ENCODE data around the gene PSD2. TPM values are rescaled to one million over a fixed set of nuclear protein-coding genes. Genes with fewer than 3 reads are reported as not detected.

PSD2 gene
- polyA plus RNA-seq: under 1 TPM; 0.02 to 0.04 TPM

- Histone ChIP-seq H3K4me1 (ENCODE audit: control insufficient read depth in 2 of 2, insufficient read depth in 2 of 2, low read length in 1 of 2) (peaks cover 0 to 4% of the 10 kb centered on the region in 2 donors), H3K27me3 (ENCODE audit: control insufficient read depth in 1 of 2, insufficient read depth in 2 of 2, low read length in 2 of 2) (peaks cover 0 to 17% of the 10 kb centered on the region in 2 donors), H3K9me3 (ENCODE audit: control insufficient read depth in 2 of 2, insufficient read depth in 1 of 2, low read depth in 1 of 2, low read length in 1 of 2) (no peaks in the 10 kb centered on the region), H3K36me3 (ENCODE audit: control insufficient read depth in 2 of 2, insufficient read depth in 2 of 2, low read length in 1 of 2) (no peaks in the 10 kb centered on the region), H3K4me3 (ENCODE audit: low read depth in 1 of 2, low read length in 2 of 2) (peak within 1 kb of the TSS; percentile 31 to 35), H3K27ac (ENCODE audit: low read depth in 2 of 2, low read length in 1 of 2) (no peak within 1 kb of the TSS)
- 3 to 4% methylated on average over 42 to 83 of the region's 83 CpGs for WGBS, 2 donors
Measured at GRCh38 chr5:139795074-139796001, at the start of gene PSD2. Gene PSD2 (plus strand): TSS chr5:139795808. CDS start chr5:139809441, 13,633 bp downstream.

- H3K4me3 ChIP-seq (ENCODE audit: low read depth in 1 of 2, low read length in 2 of 2): peak overlapping the region; percentile 20 to 28
- WGBS, 2 donors: 2 to 4% methylated on average over 33 to 44 of the region's 44 CpGs
- H3K4me1 ChIP-seq (ENCODE audit: control insufficient read depth in 2 of 2, insufficient read depth in 2 of 2, low read length in 1 of 2): peaks cover 10 to 17% of the 10 kb centered on the region in 2 donors
- H3K36me3 ChIP-seq (ENCODE audit: control insufficient read depth in 2 of 2, insufficient read depth in 2 of 2, low read length in 1 of 2): no peaks in the 10 kb centered on the region
- H3K9me3 ChIP-seq (ENCODE audit: control insufficient read depth in 2 of 2, insufficient read depth in 1 of 2, low read depth in 1 of 2, low read length in 1 of 2): no peaks in the 10 kb centered on the region
- no peaks in the 10 kb centered on the region for H3K27me3 ChIP-seq (ENCODE audit: control insufficient read depth in 1 of 2, insufficient read depth in 2 of 2, low read length in 2 of 2)
- H3K27ac ChIP-seq (ENCODE audit: low read depth in 2 of 2, low read length in 1 of 2): no peak overlapping the region
Measured at GRCh38 chr5:139746691-139747582, 48.7 kb upstream of the PSD2 start.

- Histone ChIP-seq H3K27ac (ENCODE audit: low read depth in 2 of 2, low read length in 1 of 2) (no peak overlapping the region), H3K9me3 (ENCODE audit: control insufficient read depth in 2 of 2, insufficient read depth in 1 of 2, low read depth in 1 of 2, low read length in 1 of 2) (no peaks in the 10 kb centered on the region), H3K36me3 (ENCODE audit: control insufficient read depth in 2 of 2, insufficient read depth in 2 of 2, low read length in 1 of 2) (no peaks in the 10 kb centered on the region), H3K4me3 (ENCODE audit: low read depth in 1 of 2, low read length in 2 of 2) (peak overlapping the region; percentile 21 to 29), H3K4me1 (ENCODE audit: control insufficient read depth in 2 of 2, insufficient read depth in 2 of 2, low read length in 1 of 2) (peaks cover 10 to 17% of the 10 kb centered on the region in 2 donors), H3K27me3 (ENCODE audit: control insufficient read depth in 1 of 2, insufficient read depth in 2 of 2, low read length in 2 of 2) (no peaks in the 10 kb centered on the region)
- WGBS, 2 donors: 2 to 3% methylated on average over 54 to 60 of the region's 60 CpGs
Measured at GRCh38 chr5:139747583-139748504, 47.8 kb upstream of the PSD2 start.

- Histone ChIP-seq H3K9me3 (ENCODE audit: control insufficient read depth in 2 of 2, insufficient read depth in 1 of 2, low read depth in 1 of 2, low read length in 1 of 2) (no peaks in the 10 kb centered on the region), H3K4me1 (ENCODE audit: control insufficient read depth in 2 of 2, insufficient read depth in 2 of 2, low read length in 1 of 2) (peaks cover 10 to 17% of the 10 kb centered on the region in 2 donors), H3K36me3 (ENCODE audit: control insufficient read depth in 2 of 2, insufficient read depth in 2 of 2, low read length in 1 of 2) (no peaks in the 10 kb centered on the region), H3K4me3 (ENCODE audit: low read depth in 1 of 2, low read length in 2 of 2) (no peak overlapping the region), H3K27me3 (ENCODE audit: control insufficient read depth in 1 of 2, insufficient read depth in 2 of 2, low read length in 2 of 2) (no peaks in the 10 kb centered on the region), H3K27ac (ENCODE audit: low read depth in 2 of 2, low read length in 1 of 2) (no peak overlapping the region)
- whole genome bisulfite sequencing, 2 donors: 29 to 39% methylated on average over 27 of the region's 27 CpGs
Measured at GRCh38 chr5:139748505-139748826, 47.1 kb upstream of the PSD2 start.

DNA sequence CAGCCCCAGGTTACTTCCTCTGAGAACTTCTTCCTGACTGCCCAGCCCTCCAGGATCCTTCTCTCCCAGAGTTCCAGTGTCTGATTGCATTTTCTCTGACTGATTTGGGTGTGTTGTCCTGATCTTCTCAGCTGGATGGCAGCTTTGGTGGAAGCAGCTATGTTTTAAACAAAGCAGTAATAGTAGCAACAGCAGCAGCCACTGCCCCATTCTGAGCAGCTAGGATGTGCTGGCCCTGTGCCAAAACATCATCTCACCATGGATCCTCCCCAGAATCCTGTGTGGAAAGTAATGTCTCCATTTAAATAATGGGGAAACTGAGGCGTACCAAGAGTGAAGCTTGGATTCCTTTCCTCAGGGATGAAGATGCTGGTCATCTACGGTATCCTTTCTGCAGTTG, 46.4 kb upstream of the PSD2 start:
- H3K4me3 ChIP-seq (ENCODE audit: low read depth in 1 of 2, low read length in 2 of 2): no peak overlapping the region
- H3K27ac ChIP-seq (ENCODE audit: low read depth in 2 of 2, low read length in 1 of 2): no peak overlapping the region
- WGBS, 2 donors: 96 to 98% methylated on average over 2 of the region's 2 CpGs
- H3K9me3 ChIP-seq (ENCODE audit: control insufficient read depth in 2 of 2, insufficient read depth in 1 of 2, low read depth in 1 of 2, low read length in 1 of 2): no peaks in the 10 kb centered on the region
- H3K27me3 ChIP-seq (ENCODE audit: control insufficient read depth in 1 of 2, insufficient read depth in 2 of 2, low read length in 2 of 2): no peaks in the 10 kb centered on the region
- H3K4me1 ChIP-seq (ENCODE audit: control insufficient read depth in 2 of 2, insufficient read depth in 2 of 2, low read length in 1 of 2): peaks cover 10 to 17% of the 10 kb centered on the region in 2 donors
- H3K36me3 ChIP-seq (ENCODE audit: control insufficient read depth in 2 of 2, insufficient read depth in 2 of 2, low read length in 1 of 2): no peaks in the 10 kb centered on the region

DNA sequence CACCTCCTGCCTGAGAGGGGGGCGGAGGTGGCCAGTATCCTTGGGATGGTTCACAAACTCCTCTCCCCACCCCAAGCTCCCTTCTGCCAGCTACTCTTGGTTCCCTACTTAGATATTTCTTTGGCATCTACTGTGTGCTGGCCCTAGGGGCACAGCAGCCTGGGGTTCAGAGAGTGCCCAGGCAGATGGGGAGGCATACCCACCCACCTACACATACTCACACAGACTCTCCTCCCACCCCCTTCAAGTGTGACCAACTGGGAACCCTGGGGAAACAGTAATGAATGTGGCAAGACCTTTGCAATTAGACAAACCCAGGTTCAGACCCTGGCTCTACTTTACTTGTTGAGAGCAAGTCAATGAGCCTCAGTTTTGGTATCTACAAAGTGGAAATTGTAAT, 44.4 kb upstream of the PSD2 start:
- peaks cover 13 to 17% of the 10 kb centered on the region in 2 donors for H3K4me1 ChIP-seq (ENCODE audit: control insufficient read depth in 2 of 2, insufficient read depth in 2 of 2, low read length in 1 of 2)
- no peak overlapping the region for H3K27ac ChIP-seq (ENCODE audit: low read depth in 2 of 2, low read length in 1 of 2)
- no peaks in the 10 kb centered on the region for H3K9me3 ChIP-seq (ENCODE audit: control insufficient read depth in 2 of 2, insufficient read depth in 1 of 2, low read depth in 1 of 2, low read length in 1 of 2)
- H3K4me3 ChIP-seq (ENCODE audit: low read depth in 1 of 2, low read length in 2 of 2): no peak overlapping the region
- peaks cover 0 to 5% of the 10 kb centered on the region in 2 donors for H3K27me3 ChIP-seq (ENCODE audit: control insufficient read depth in 1 of 2, insufficient read depth in 2 of 2, low read length in 2 of 2)
- WGBS, 2 donors: 97 to 100% methylated on average over 1 of the region's 1 CpG
- no peaks in the 10 kb centered on the region for H3K36me3 ChIP-seq (ENCODE audit: control insufficient read depth in 2 of 2, insufficient read depth in 2 of 2, low read length in 1 of 2)

- Histone ChIP-seq H3K4me3 (ENCODE audit: low read depth in 1 of 2, low read length in 2 of 2) (no peak overlapping the region), H3K27me3 (ENCODE audit: control insufficient read depth in 1 of 2, insufficient read depth in 2 of 2, low read length in 2 of 2) (peaks cover 0 to 5% of the 10 kb centered on the region in 2 donors), H3K4me1 (ENCODE audit: control insufficient read depth in 2 of 2, insufficient read depth in 2 of 2, low read length in 1 of 2) (peaks cover 5 to 8% of the 10 kb centered on the region in 2 donors), H3K9me3 (ENCODE audit: control insufficient read depth in 2 of 2, insufficient read depth in 1 of 2, low read depth in 1 of 2, low read length in 1 of 2) (no peaks in the 10 kb centered on the region), H3K27ac (ENCODE audit: low read depth in 2 of 2, low read length in 1 of 2) (no peak overlapping the region), H3K36me3 (ENCODE audit: control insufficient read depth in 2 of 2, insufficient read depth in 2 of 2, low read length in 1 of 2) (no peaks in the 10 kb centered on the region)
- WGBS, 2 donors: 26 to 35% methylated on average over 16 of the region's 16 CpGs
Measured at GRCh38 chr5:139752506-139753473, 42.8 kb upstream of the PSD2 start.

DNA sequence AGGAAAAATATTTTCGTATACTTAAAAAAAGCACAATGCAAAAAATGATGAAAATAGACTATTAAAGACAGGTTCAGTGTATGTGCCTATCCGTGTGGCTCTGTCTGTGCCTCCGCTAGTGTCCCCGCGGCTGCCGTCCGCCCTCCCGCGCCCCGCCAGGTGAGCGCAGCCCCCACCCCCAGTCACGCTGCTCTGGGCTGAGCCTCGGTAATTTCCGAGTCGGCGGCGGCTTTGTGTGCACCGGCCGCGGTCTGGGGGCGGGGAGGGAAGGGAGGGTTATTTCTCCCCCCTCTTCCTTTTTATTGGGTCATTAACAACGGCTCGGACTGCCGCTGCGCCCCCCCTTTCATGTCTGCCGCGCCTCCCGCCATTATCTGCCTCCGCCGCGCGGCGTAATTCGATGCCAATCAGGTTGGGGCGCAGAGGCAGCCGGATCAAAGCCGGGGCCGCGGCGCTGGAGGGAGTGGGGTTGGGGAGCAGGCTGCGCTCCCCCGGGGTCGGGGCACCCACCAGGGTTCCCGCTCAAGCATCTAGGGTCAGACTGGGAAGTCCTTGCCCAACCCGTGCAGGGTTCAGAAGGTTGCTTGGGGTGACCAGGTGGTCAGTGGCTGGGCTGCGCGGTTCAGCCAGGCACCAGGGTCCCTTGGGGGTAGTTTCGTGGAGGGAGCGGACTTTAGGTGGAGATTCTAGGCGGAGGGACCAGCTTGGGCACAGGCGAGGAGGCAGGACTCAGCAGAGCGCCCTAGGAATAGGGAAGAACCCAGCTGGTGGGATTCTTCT, 39.5 kb upstream of the PSD2 start:
- Histone ChIP-seq H3K4me3 (ENCODE audit: low read depth in 1 of 2, low read length in 2 of 2) (no peak overlapping the region), H3K27me3 (ENCODE audit: control insufficient read depth in 1 of 2, insufficient read depth in 2 of 2, low read length in 2 of 2) (peaks cover 0 to 5% of the 10 kb centered on the region in 2 donors)
- 12% methylated on average over 49 to 52 of the region's 52 CpGs for WGBS, 2 donors

More for the DNA sequence above, 39.5 kb upstream of the PSD2 start:
- Histone ChIP-seq H3K36me3 (ENCODE audit: control insufficient read depth in 2 of 2, insufficient read depth in 2 of 2, low read length in 1 of 2) (no peaks in the 10 kb centered on the region), H3K9me3 (ENCODE audit: control insufficient read depth in 2 of 2, insufficient read depth in 1 of 2, low read depth in 1 of 2, low read length in 1 of 2) (no peaks in the 10 kb centered on the region), H3K4me1 (ENCODE audit: control insufficient read depth in 2 of 2, insufficient read depth in 2 of 2, low read length in 1 of 2) (peaks cover 6% of the 10 kb centered on the region in 2 donors), H3K27ac (ENCODE audit: low read depth in 2 of 2, low read length in 1 of 2) (no peak overlapping the region)
